Mesodermal cell (in vitro differentiated cells): ENCODE results near the gene HTR6.

Source experiments
- H3K27ac ChIP-seq: 2 replicates; pipeline ENCODE4 v1.7.0; 2013; ENCODE audit warnings: mild to moderate bottlenecking, low read depth, low read length, moderate library complexity; ENCODE audit not compliant: severe bottlenecking
- H3K36me3 ChIP-seq: 2 replicates; pipeline ENCODE4 v1.7.1; 2013; ENCODE audit warnings: mild to moderate bottlenecking, low read length, moderate library complexity; ENCODE audit not compliant: control insufficient read depth, insufficient read depth
- H3K4me1 ChIP-seq: one replicate; pipeline ENCODE4 v1.7.1; 2013; ENCODE audit warnings: mild to moderate bottlenecking, low read length; ENCODE audit not compliant: insufficient read depth, control insufficient read depth, poor library complexity, severe bottlenecking
- H3K4me3 ChIP-seq: 2 replicates; pipeline ENCODE4 v1.7.0; 2013; ENCODE audit warnings: low read length, control low read depth, mild to moderate bottlenecking; ENCODE audit not compliant: insufficient read depth, poor library complexity, severe bottlenecking; ENCODE audit errors: extremely low read depth
- H3K9me3 ChIP-seq: 2 replicates; pipeline ENCODE4 v1.7.1; 2013; ENCODE audit warnings: mild to moderate bottlenecking, low read length, moderate library complexity; ENCODE audit not compliant: control insufficient read depth
- WGBS, 2 experiments: methylation state at CpG; one replicate each; pipeline ENCODE4 v1.1.5; 2013; ENCODE audit warnings: missing lambda C conversion rate in 2 of 2; ENCODE audit not compliant: insufficient coverage in 2 of 2; 5-methylcytosine and 5-hydroxymethylcytosine counted together

HTR6 gene

DNA sequence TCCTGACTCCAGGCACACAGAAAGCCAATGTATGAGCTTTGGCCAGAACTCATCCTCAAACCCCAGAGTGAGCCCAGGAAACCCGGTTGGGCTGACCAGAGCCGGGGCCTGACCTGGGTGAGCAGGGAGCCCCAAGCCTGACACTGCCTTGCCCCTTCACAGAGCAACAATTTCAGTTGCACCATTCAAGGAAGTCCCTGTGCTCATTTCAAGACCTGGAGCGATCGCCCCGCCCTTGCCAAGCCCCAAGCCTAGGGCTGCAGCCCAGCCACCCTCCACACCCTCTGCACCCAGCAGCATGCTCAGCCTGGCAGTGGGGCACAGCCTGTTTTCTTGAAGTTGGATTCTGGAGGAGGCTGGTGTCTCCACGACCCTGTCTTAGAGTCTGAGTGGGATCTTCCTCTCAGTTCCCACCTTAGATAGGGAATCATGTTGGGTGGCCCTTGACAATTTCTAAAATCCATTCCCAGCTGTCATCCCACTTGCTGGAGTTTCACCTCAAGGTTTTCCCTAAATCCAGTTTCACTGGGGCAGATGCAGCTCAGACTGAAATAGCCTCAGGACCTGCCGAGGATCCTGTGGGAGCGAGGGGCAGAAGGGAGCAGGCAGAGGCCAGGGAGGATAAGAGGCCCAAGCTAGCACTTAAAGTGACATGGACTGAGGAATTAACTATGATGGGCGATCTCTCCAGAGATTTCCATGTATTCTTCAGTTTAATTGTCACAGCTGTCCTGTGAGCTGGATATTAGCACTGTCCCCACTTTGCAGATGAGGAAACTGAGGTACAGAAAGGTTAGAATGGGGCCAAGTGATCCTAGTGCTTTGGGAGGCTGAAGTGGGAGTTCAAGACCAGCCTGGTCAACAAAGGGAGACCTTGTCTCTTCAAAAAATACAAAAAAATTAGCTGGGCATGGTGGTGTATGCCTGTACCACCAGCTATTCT, 18.0 kb upstream of the HTR6 start:
- Histone ChIP-seq H3K9me3 (no peaks in the 10 kb centered on the region), H3K4me1 (peaks cover 9% of the 10 kb centered on the region), H3K36me3 (no peaks in the 10 kb centered on the region), H3K4me3 (no peak overlapping the region), H3K27ac (no peak overlapping the region)
- WGBS, 2 experiments = 93 to 98% methylated on average over 5 to 6 of the region's 9 CpGs

DNA sequence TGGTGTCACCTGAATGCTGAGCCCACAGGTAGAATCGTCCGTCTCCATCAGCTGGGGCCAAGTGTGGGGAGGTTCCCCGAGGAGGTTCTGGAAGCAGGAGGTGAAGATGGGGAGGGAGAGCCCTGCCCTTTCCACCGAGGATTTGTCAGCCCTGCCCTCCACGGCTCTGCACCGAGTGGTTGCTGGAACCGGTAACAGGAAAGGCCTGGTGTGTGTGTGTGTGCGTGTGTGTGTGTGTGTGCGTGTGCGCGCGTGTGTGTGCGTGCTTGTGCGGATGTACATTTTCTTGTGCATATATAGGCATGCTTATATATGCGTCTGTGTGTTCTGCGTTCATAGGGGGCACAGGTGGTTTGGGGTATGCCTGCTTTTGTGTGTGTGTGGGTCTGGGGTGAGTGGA, 17.0 kb upstream of the HTR6 start:
- Histone ChIP-seq H3K4me1 (peaks cover 9% of the 10 kb centered on the region), H3K4me3 (no peak overlapping the region), H3K36me3 (no peaks in the 10 kb centered on the region), H3K9me3 (no peaks in the 10 kb centered on the region), H3K27ac (no peak overlapping the region)
- WGBS, 2 experiments = 83 to 93% methylated on average over 15 to 16 of the region's 16 CpGs

DNA sequence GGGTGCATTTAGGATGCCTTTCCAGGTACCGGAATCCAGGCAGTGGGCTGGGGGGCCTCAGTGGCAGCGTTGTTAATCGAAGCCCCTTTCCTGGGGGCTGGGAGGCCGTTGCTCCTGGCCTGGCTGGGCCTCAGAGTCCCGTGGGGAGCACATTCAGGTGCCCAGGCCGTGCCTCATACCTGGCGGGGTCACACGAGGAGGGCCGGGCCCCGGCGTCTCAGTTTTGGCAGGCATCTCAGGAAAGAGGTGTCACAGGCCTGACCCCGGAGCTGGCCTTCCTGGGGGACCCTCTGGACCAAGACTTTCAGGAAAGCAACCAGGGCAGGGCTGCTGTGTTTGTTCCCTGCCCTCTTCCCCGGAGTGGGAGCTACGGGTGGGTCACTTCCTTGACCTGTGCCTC, 16.4 kb upstream of the HTR6 start:
- Histone ChIP-seq H3K36me3 (no peaks in the 10 kb centered on the region), H3K4me3 (no peak overlapping the region), H3K4me1 (peaks cover 9% of the 10 kb centered on the region), H3K27ac (no peak overlapping the region), H3K9me3 (no peaks in the 10 kb centered on the region)
- WGBS, 2 experiments = 87 to 91% methylated on average over 14 of the region's 14 CpGs

DNA sequence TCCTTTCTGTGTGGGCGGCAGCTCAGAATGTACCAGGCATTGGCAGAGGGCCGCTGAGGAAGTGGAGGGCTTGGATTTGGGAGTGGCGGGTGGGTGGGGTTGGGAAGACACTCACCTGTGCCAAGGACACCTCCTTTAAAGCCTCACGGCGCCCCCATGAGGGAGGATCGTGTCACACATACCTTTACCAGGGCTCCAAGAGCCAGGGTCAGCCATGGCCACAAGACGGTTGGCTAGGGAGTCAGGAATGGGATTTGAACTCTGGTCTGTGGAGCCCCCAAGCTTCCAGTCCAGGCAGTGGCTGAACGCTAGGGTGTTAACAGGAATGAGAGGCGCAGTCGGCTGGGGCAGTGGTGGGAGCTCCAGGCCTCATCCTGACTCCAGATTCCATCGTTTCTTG, 16.0 kb upstream of the HTR6 start:
- Histone ChIP-seq H3K36me3 (no peaks in the 10 kb centered on the region), H3K4me3 (no peak overlapping the region), H3K9me3 (no peaks in the 10 kb centered on the region), H3K27ac (no peak overlapping the region), H3K4me1 (peaks cover 9% of the 10 kb centered on the region)
- 81% methylated on average over 6 to 8 of the region's 11 CpGs for WGBS, 2 experiments

DNA sequence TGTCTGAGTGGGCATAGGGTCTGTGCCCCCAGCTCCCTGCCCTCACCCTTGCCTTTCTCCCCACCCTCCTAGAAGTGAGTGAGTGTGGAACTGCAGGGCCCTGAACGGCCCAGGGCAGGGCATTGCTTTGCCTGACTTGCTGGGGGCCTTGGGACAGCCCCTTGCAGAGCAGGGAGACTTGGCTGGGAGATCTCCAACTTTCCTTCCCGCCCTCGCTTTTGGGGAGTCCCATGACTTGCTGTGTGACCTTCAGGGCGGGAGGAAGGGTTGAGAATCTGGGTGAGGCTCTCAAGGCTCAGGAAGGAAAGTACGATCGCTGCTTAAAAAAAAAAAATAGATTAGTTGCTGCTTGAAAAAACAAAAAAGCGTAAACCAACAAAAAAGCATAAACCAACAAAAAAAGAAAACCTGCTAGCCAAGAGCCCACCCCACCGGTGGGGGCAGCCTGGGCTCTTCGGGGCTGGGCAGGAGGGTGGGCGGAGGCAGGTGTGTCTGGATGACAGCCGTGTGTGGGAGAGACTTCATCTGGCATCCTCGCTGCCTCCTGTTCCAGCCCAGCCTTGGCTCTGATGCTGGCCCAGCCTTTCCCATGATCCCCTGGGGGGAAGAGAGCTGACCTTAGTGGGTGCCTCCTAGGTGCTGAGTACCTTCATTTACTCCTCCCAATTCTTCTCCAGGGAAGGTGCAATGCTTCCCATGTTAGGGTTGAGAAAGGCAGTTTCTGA, 14.1 kb upstream of the HTR6 start:
- H3K9me3 ChIP-seq = no peaks in the 10 kb centered on the region
- no peak overlapping the region for H3K27ac ChIP-seq
- H3K4me1 ChIP-seq = peaks cover 7% of the 10 kb centered on the region
- 65 to 78% methylated on average over 5 to 8 of the region's 12 CpGs for WGBS, 2 experiments
- H3K4me3 ChIP-seq = no peak overlapping the region
- no peaks in the 10 kb centered on the region for H3K36me3 ChIP-seq

DNA sequence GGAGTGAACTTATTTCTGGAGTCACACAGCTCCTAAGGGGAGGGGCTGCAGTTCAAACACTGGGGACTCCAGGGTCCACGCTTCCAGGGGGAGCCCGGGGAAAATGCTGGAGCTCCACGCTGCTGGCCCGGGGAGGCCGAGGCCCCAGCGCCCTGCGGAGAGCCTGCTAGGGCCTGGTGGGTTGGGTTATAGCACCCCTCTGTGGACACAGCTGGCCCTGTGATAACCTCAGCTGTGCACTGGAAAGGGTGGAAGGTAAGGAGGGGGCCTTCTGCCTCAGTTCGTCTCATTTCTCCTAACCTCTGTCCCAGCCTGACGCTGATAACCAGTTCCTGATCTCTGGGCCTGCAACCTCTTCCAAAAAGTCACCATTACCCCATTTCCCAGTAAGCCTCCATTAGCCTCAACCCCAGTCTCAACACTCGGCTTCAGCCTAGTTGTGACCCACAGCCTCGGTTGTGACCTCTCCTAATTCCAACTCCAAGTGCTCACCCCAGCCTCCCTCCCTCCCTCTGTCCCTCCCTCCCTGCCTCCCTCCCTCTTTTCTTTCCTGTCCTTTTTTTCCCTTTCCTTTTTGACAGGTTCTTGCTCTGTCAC, 13.4 kb upstream of the HTR6 start:
- 46 to 48% methylated on average over 7 to 10 of the region's 11 CpGs for WGBS, 2 experiments

DNA sequence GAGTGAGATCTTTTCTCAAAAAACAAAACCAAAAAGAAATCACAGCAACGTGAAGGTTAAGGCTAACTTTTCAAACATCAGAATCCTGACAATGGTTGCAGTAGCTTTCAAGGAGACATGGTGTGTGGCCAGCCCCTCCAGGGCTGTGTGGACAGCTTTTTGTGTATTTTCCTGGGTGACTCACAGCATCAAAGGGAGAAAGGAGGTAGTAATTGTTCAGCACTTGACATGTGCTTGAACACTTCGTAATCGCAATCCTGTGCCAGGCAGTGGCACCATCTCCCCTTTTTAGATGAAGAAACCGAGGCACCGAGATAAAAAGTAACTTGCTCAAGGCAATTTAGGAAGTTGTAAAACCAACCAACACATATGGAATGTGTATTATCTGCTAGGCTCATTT, 10.3 kb upstream of the HTR6 start:
- H3K36me3 ChIP-seq = no peaks in the 10 kb centered on the region
- H3K4me3 ChIP-seq = no peak overlapping the region
- no peak overlapping the region for H3K27ac ChIP-seq
- peaks cover 10% of the 10 kb centered on the region for H3K4me1 ChIP-seq
- WGBS, 2 experiments = 86 to 95% methylated on average over 3 to 5 of the region's 5 CpGs
- no peaks in the 10 kb centered on the region for H3K9me3 ChIP-seq

More for the DNA sequence above, 13.4 kb upstream of the HTR6 start:
- H3K36me3 ChIP-seq = no peaks in the 10 kb centered on the region
- no peaks in the 10 kb centered on the region for H3K9me3 ChIP-seq
- H3K4me1 ChIP-seq = no peaks in the 10 kb centered on the region
- H3K27ac ChIP-seq = no peak overlapping the region
- H3K4me3 ChIP-seq = no peak overlapping the region

DNA sequence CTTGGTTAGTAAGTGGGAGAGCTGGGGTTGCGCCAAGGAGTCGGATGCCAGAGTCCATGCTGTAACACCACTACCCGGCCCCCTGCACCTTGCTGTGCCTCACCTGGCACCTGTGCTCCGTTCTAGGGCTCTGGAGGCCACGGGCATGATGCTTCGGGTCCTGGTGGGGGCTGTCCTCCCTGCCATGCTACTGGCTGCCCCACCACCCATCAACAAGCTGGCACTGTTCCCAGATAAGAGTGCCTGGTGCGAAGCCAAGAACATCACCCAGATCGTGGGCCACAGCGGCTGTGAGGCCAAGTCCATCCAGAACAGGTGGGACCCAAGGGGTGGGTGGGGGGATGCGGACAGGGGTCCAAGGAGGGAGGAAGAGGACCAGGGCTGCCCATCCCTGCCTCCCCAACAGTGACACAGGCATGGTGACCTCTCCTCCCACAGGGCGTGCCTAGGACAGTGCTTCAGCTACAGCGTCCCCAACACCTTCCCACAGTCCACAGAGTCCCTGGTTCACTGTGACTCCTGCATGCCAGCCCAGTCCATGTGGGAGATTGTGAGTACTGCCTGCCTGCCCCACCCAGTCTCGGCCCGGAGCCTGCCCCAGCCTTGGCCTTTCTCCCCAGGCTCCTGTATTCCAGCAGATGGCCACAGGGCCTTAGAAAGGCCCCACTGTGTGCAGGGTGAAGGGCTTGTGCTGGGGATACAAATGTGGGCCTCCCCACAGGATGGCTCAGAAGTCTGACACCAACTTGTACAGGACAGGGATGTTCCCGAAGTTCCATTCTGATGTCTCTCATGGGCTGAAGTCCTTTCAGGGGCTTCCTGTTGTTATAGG, 9.6 kb upstream of the HTR6 start:
- Histone ChIP-seq H3K4me1 (peaks cover 10% of the 10 kb centered on the region), H3K9me3 (no peaks in the 10 kb centered on the region), H3K4me3 (no peak overlapping the region), H3K36me3 (no peaks in the 10 kb centered on the region), H3K27ac (no peak overlapping the region)
- WGBS, 2 experiments = 100% methylated on average over 5 to 10 of the region's 15 CpGs

DNA sequence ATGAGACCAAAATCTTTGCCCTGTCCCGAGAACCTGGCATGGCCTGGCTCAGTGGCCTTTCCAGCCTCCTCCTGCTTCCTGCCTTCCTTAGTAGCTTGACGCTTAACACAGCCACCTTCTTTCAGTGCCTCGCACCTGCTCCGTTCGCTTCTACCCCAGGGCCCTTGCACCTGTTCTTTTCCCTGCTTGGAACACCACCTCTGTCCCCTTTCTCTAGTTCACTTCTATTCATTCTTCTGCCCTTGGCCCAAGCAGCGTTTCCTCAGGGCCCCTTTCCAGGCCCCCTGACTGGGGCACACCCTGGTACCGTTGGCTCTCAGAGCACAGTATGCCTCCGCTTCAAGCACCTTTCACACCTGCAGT, 9.0 kb upstream of the HTR6 start:
- H3K27ac ChIP-seq = no peak overlapping the region
- H3K4me1 ChIP-seq = peaks cover 10% of the 10 kb centered on the region
- no peak overlapping the region for H3K4me3 ChIP-seq
- no peaks in the 10 kb centered on the region for H3K9me3 ChIP-seq
- 92 to 94% methylated on average over 4 to 8 of the region's 8 CpGs for WGBS, 2 experiments
- H3K36me3 ChIP-seq = no peaks in the 10 kb centered on the region

DNA sequence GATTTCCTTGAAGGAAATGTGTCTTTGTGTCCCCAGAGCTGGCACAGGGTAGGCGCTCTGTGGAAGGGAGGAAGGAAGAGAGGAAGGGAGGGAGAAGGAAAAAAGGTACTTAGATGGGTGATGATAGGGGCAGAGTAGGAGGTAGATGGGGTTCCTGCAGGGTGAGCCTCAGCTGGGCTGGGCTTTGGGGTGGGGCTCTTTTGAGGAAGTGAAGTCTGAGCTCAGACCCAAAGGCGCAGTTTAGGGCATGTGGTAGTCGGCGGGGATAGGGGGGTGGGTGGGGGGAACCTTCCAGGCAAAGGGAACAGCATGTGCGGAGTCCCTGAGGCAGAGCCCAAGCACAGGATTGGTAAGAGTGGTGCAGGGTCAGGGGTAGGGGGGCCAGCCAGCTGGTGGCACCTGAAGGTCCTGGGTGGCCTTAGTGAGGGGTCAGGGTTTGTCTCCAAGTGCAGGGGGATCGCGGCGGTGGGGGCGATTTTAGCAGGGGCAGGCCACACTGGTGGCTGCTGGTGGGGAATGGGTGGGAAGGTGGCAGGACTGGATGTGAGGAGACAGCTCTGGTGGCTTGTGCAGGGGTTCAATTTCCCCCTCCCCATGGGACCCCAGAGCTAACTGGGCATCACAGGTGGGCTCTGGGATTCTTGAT, 8.4 kb upstream of the HTR6 start:
- Histone ChIP-seq H3K27ac (no peak overlapping the region), H3K9me3 (no peaks in the 10 kb centered on the region), H3K4me1 (peaks cover 10% of the 10 kb centered on the region), H3K4me3 (no peak overlapping the region), H3K36me3 (no peaks in the 10 kb centered on the region)
- WGBS, 2 experiments = 93 to 96% methylated on average over 5 to 7 of the region's 9 CpGs
